PFSK-1 (cell line): ENCODE results near the gene NEU1.

Experiments used
- FOXP2 ChIP-seq: optimal IDR thresholded peaks from 2 replicates; pipeline ENCODE3; 2011; ENCODE audit warnings: borderline replicate concordance, control low read depth, inconsistent platforms; ENCODE audit not compliant: insufficient read depth; ENCODE audit errors: extremely low read length, extremely low read depth
- POLR2AphosphoS5 ChIP-seq: IDR thresholded peaks from 2 replicates; pipeline ENCODE4 v1.6.1; 2012; ENCODE audit warnings: low read depth, mild to moderate bottlenecking, control low read depth, low read length, moderate library complexity
- SIN3A ChIP-seq: IDR thresholded peaks from 2 replicates; pipeline ENCODE4 v1.6.1; 2012; ENCODE audit warnings: mild to moderate bottlenecking, low read length, moderate library complexity, borderline replicate concordance; ENCODE audit not compliant: insufficient read depth
- TAF1 ChIP-seq: IDR thresholded peaks from 2 replicates; pipeline ENCODE4 v1.6.1; 2012; ENCODE audit warnings: low read length, control low read depth, borderline replicate concordance; ENCODE audit not compliant: insufficient read depth
- TF ChIP-seq, protein P1 (sequence below), 2 experiments: IDR thresholded peaks; 2 replicates each; pipeline versions ENCODE4 v1.6.1 to v1.8.0; 2011 to 2012; ENCODE audit warnings: low read depth in 2 of 2, low read length in 2 of 2, control low read depth in 1 of 2, inconsistent platforms in 1 of 2, mild to moderate bottlenecking in 1 of 2, moderate library complexity in 1 of 2; ENCODE audit not compliant: insufficient read depth in 1 of 2

Gene NEU1

GRCh38 chr6:31887173-31888007, 24.8 kb upstream of the NEU1 start:
- no peak for TF ChIP-seq SIN3A
- TF ChIP-seq TAF1: no peak
- TF ChIP-seq, protein P1, sequence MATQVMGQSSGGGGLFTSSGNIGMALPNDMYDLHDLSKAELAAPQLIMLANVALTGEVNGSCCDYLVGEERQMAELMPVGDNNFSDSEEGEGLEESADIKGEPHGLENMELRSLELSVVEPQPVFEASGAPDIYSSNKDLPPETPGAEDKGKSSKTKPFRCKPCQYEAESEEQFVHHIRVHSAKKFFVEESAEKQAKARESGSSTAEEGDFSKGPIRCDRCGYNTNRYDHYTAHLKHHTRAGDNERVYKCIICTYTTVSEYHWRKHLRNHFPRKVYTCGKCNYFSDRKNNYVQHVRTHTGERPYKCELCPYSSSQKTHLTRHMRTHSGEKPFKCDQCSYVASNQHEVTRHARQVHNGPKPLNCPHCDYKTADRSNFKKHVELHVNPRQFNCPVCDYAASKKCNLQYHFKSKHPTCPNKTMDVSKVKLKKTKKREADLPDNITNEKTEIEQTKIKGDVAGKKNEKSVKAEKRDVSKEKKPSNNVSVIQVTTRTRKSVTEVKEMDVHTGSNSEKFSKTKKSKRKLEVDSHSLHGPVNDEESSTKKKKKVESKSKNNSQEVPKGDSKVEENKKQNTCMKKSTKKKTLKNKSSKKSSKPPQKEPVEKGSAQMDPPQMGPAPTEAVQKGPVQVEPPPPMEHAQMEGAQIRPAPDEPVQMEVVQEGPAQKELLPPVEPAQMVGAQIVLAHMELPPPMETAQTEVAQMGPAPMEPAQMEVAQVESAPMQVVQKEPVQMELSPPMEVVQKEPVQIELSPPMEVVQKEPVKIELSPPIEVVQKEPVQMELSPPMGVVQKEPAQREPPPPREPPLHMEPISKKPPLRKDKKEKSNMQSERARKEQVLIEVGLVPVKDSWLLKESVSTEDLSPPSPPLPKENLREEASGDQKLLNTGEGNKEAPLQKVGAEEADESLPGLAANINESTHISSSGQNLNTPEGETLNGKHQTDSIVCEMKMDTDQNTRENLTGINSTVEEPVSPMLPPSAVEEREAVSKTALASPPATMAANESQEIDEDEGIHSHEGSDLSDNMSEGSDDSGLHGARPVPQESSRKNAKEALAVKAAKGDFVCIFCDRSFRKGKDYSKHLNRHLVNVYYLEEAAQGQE (IDR thresholded peaks at IDR 0.05; ENCODE audit: insufficient read depth in 1 of 2, low read depth in 2 of 2, low read length in 2 of 2): no peak
- no peak for TF ChIP-seq POLR2AphosphoS5
- TF ChIP-seq FOXP2: no peak

DNA sequence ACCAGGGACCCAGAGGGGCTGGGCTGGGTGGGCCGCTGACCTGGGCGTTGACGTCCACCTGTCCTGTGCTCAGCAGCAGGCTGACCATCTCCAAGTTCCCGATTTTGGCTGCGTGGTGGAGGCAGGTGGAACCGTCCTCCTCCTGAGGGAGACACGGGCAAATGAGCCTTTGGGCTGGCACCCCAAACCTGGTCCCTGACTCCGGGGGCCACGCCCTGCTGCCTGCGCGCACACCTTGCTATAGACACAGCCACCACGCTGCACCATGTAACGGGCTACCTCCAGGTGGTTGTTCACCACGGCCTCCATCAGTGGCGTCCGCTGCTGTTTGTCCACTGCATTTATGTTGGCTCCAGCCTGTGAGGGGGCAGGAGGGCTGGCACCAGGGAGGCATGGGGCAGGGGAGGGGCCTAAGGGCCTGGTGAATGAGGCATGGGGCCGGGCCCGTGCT, 23.9 kb upstream of the NEU1 start:
- TF ChIP-seq FOXP2: no peak
- TF ChIP-seq, protein P1 (IDR thresholded peaks at IDR 0.05; ENCODE audit: insufficient read depth in 1 of 2, low read depth in 2 of 2, low read length in 2 of 2): no peak
- TF ChIP-seq POLR2AphosphoS5: no peak

- TF ChIP-seq POLR2AphosphoS5: no peak
- TF ChIP-seq FOXP2: no peak
- TF ChIP-seq, protein P1 (IDR thresholded peaks at IDR 0.05; ENCODE audit: insufficient read depth in 1 of 2, low read depth in 2 of 2, low read length in 2 of 2): no peak
- TF ChIP-seq TAF1: no peak
- no peak for TF ChIP-seq SIN3A
Measured at GRCh38 chr6:31884528-31885035, 22.0 kb upstream of the NEU1 start.

DNA sequence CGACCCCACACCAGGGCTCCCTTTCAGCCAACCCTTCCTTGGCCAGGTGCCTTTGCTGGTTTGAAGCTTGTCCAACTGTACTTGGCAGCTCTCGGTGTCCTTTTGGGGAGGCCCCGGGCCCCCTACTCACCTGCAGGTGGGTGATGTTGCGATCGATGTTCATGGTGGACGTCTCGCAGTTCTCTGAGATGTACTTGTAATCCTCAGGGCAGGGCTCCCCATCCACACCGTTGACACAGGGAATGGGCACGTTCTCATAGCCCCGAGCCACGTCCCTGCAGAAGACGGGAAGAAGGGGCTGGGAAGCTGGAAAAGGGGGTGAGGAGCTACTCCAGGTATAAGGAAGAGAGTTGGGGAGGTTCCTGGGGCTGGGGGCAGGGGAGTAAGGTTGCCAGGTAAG, 21.1 kb upstream of the NEU1 start:
- TF ChIP-seq, protein P1 (IDR thresholded peaks at IDR 0.05; ENCODE audit: insufficient read depth in 1 of 2, low read depth in 2 of 2, low read length in 2 of 2): no peak
- TF ChIP-seq POLR2AphosphoS5 (no peak), SIN3A (no peak), FOXP2 (no peak), TAF1 (no peak)

- no peak for TF ChIP-seq FOXP2
- TF ChIP-seq SIN3A: no peak
- no peak for TF ChIP-seq TAF1
Measured at GRCh38 chr6:31882344-31882743, 19.7 kb upstream of the NEU1 start.
